GM10266 (cell line): ENCODE data around the gene SUSD1.
"Not testable (repeated sequence)": the region's sequence is repeated elsewhere in the genome, so short reads cannot be mapped to it uniquely, and the experiment has no call there.

ENCODE experiments used
- DNase-seq: peaks from one replicate; pipeline ENCODE4 v3.0.0; 2012; ENCODE audit errors: extremely low spot score
- TF ChIP-seq, protein P1 (sequence below): IDR thresholded peaks from 2 replicates; pipeline ENCODE4 v1.5.1; 2012; ENCODE audit warnings: mild to moderate bottlenecking, low read depth; ENCODE audit not compliant: control insufficient read depth, insufficient read depth; ENCODE audit errors: missing control alignments

The SUSD1 gene

DNA sequence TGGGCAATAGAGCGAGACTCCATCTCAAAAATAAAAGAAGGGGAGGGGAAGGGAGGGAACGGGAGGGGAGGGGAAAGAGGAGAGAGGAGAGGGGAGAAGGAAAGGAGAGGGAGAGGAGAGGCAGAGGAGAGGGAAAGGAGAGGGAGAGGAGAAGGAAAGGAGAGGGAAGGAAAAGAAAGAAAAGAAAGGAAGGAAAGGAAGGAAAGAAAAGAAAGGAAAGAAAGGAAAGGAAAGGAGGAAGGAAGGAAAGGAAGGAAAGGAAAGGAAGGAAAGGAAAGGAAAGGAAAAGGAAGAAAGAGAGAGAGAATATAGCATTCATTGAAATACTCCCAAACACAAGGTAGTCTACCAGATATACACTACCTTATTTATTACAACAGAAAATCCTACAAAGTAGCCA, 44.8 kb downstream of the SUSD1 start:
- TF ChIP-seq, protein P1, sequence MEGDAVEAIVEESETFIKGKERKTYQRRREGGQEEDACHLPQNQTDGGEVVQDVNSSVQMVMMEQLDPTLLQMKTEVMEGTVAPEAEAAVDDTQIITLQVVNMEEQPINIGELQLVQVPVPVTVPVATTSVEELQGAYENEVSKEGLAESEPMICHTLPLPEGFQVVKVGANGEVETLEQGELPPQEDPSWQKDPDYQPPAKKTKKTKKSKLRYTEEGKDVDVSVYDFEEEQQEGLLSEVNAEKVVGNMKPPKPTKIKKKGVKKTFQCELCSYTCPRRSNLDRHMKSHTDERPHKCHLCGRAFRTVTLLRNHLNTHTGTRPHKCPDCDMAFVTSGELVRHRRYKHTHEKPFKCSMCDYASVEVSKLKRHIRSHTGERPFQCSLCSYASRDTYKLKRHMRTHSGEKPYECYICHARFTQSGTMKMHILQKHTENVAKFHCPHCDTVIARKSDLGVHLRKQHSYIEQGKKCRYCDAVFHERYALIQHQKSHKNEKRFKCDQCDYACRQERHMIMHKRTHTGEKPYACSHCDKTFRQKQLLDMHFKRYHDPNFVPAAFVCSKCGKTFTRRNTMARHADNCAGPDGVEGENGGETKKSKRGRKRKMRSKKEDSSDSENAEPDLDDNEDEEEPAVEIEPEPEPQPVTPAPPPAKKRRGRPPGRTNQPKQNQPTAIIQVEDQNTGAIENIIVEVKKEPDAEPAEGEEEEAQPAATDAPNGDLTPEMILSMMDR = no peak

DNA sequence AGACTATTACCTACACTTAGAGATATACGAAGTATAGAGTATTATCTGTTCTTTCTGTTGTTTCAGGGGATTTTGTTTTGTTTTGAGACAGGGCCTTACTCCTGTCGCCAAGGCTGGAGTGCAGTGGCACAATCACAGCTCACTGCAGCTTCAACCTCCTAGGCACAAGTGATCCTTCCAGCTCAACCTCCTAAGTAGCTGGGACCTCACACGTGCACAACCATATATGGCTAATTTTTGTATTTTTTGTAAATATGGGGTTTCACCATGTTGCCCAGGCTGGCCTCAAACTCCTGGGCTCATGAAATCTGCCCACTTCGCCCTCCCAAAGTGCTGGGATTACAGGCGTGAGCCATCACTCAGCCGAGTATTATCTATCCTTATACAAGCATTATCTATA, 45.9 kb downstream of the SUSD1 start:
- TF ChIP-seq, protein P1 = no peak
- no peak for DNase-seq

More for the DNA sequence above, 44.8 kb downstream of the SUSD1 start:
- DNase-seq = no peak

DNA sequence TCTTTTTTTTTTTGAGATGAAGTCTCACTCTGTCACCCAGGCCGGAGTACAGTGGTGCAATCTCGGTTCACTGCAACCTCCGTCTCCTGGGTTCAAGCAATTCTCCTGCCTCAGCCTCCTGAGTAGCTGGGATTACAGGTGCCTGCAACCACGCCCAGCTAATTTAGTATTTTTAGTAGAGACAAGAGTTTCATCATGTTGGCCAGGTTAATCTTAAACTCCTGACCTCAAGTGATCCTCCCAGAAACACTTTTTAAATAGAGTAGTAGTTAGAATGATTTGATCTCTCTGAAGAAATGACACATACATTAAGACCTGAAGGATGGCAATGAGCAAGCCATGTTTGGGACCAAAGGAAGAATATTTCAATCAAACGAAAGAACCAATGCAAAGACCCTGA, 46.7 kb downstream of the SUSD1 start:
- not testable (repeated sequence) for DNase-seq

DNA sequence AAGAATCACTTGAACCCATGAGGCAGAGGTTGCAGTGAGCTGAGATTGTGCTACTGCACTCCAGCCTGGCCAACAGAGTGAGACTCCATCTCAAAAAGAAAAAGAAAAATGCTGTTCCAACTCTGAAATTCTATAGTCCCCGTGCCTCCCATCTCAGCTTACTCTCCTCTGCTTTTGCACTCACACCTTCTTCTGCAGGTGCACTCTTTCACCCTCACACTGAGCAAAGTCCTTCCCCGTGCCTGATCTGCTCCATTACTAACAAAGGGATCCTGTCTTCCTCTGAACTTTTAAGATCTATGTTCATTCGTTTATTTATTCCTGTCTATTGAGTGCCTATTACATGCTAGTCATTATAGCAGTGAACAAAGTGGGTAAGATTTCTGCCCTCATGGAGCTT, 47.8 kb downstream of the SUSD1 start:
- TF ChIP-seq, protein P1 = no peak
- no peak for DNase-seq

DNA sequence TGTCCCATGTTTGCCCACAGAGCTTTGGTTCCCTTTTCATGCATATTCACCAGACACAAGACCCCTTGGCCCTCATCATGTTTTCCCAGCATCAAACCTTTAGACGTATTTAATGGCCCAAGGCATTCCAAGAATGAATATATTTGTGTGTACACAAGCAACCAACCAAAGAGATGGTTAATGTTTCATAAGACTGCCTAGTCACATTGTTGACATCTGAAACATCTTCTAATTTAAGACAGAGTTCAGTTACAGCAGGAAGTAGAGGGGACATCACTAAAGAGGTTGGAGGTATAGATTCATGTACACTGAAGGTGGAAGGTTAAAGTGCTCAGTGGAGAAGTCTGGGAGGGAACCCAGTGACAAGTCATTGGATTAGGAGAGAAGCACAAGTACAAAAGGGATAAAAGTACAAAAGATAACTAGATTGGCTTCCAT, 49.1 kb downstream of the SUSD1 start:
- TF ChIP-seq, protein P1 = no peak
- no peak for DNase-seq

DNA sequence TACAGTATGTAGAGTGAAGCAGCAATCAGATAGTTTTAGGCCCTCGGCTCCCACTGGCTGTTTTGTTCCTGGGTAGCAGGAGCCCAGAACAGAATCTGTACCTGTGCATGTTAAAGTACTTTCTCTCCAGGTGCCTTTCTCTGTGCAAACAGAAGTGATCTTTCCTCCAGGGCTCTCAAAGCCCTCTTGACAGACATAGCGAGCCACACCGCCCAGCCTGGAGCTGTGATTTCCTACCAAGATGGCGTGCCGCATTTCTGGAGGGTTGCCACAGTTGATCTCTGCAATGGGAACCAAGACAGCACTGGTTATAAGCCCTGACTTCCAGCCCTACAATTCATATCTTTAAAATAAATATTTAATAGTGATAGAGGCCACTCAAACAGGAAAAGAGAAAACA, 50.9 kb downstream of the SUSD1 start:
- DNase-seq = no peak
- TF ChIP-seq, protein P1 = no peak

DNA sequence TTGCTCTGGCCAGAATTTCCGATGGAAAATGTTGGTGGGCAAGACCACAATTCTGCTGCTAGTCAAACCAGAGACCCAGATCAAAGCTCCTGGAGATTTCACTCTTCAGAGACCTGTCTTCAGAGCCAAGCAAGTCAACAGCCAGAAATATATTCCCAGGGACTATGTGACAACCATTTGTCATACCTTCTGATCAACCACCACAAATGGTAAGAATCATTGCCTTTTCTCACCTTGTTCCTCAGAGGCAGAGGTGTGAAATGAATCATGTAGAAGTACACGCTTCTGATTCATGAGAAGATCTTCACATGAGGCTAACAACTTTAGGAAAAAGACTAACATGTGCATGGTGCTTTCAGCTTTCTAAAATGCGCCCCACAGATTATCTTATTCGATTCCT, 53.5 kb downstream of the SUSD1 start:
- TF ChIP-seq, protein P1 = no peak
- no peak for DNase-seq

DNA sequence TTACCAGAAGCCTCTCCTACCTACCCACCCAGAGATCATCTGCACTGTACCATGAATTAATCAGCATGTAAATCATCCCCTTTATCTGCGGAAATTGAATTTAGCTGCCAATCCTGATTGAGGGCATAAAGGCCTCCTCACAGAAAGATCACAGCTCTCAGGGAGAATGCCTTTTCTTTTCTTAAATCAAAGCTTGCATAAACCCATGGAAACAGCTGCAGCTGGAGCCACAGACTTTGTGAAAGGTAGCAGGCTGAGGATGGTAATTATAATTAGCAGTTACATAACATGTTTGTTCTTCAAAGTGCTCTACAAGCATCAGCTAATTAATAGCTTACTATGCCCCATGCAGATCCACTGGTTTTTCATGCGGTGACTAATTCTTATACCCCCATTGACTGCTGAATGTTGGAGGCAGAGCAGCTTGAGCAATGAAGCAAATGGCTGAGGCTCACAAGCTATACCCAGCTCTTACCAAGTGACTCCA, 54.6 kb downstream of the SUSD1 start:
- DNase-seq = no peak
- TF ChIP-seq, protein P1 = no peak
